Measurements from ENCODE around the gene GGNBP2. TPM values are rescaled to one million over a fixed set of nuclear protein-coding genes. Genes with fewer than 3 reads are reported as not detected.

Gene GGNBP2
- polyA plus RNA-seq, 1 of the 3 experiments (the other 2 are of a cell fraction) = 79.3 TPM

DNA sequence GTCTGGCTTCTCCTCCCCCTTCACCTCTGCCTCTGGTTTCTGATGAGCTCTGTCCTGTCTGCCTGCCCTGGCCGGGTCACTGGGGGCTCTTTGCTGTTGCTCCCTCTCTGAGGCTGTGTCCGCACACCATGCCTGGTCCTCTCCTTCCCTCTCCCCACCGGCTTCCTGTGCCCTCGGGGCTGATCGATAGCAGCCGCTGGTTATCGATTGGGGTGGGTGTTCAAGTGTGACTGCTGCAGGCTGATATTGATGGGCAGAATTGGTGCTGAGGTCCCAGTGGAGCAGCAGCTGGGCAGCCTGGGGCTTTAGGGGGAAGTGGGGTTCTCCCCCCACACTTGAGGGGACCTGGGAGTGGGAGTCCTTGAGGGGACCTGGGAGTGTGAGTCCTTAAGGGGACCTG is 73.1 kb downstream of the GGNBP2 start:
- Histone ChIP-seq H4K20me1 (ENCODE audit: insufficient read depth) (no peaks in the 10 kb centered on the region), H3K9me2 (no peaks in the 10 kb centered on the region), H3K9me3 (no peaks in the 10 kb centered on the region), H3K9ac (no peak overlapping the region), H3K4me2 (no peak overlapping the region), H3K4me1 (ENCODE audit: control insufficient read depth in 1 of 2, insufficient read depth in 2 of 2, low read depth in 1 of 2, low read length in 1 of 2) (no peaks in the 10 kb centered on the region), H2AFZ (ENCODE audit: low read depth) (no peak overlapping the region), H3K36me3 (replicated peaks in 1 of 2; ENCODE audit: control insufficient read depth in 1 of 2, insufficient read depth in 2 of 2, low read length in 1 of 2) (no peaks in the 10 kb centered on the region), H3K79me2 (ENCODE audit: insufficient read depth) (no peaks in the 10 kb centered on the region), H3K27ac (ENCODE audit: low read depth in 2 of 2, low read length in 1 of 2) (no peak overlapping the region), H3K27me3 (ENCODE audit: insufficient read depth) (no peaks in the 10 kb centered on the region), H3F3A (replicated peaks; ENCODE audit: insufficient read depth) (no peaks in the 10 kb centered on the region), H3K4me3 (ENCODE audit: low read depth in 2 of 2, low read length in 1 of 2) (no peak overlapping the region)
- ChIA-PET CTCF (interaction anchor here (0.6 to 8.2 kb wide), 5 partner anchors 8 to 622 kb away, joined by 3 to 50 read pairs (median 5); no protein-coding TSS in a partner anchor), POLR2A (no interaction called here)
- DNase-seq = no peak
- TF ChIP-seq GABPA (IDR thresholded peaks at IDR 0.05; ENCODE audit: low read depth) (no peak), MXI1 (IDR thresholded peaks at IDR 0.05; ENCODE audit: low read depth, low read length) (no peak), NFIC (IDR thresholded peaks at IDR 0.05; ENCODE audit: borderline replicate concordance) (no peak)
- WGBS (ENCODE audit: low lambda C conversion rate) = 80% methylated on average over 7 of the region's 7 CpGs

DNA sequence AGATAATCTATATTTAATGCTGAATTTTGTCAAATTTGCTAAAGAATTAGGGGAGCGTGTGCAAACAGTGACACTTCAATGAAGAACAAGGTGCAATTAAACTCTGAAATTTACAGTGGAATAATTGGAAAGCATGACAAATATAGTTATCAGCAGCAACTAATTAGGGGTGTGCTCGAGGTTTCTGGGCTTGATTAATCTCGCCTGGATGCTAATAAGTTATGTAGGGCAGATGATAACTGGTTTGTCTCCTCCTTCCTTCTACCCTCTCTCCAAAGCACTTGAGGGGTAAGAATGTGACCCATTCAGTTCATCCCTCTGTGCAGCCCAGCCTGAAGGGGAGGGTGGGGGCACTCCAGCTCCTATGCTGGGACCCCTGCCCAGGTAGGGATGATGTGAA is 78.6 kb downstream of the GGNBP2 start:
- Histone ChIP-seq H3K4me3 (ENCODE audit: low read depth in 2 of 2, low read length in 1 of 2) (no peak overlapping the region), H3K27me3 (ENCODE audit: insufficient read depth) (no peaks in the 10 kb centered on the region), H3K9me3 (no peaks in the 10 kb centered on the region), H3K27ac (ENCODE audit: low read depth in 2 of 2, low read length in 1 of 2) (no peak overlapping the region), H3K79me2 (ENCODE audit: insufficient read depth) (no peaks in the 10 kb centered on the region), H3K36me3 (replicated peaks in 1 of 2; ENCODE audit: control insufficient read depth in 1 of 2, insufficient read depth in 2 of 2, low read length in 1 of 2) (no peaks in the 10 kb centered on the region), H3K4me2 (no peak overlapping the region), H3K9ac (no peak overlapping the region), H3F3A (replicated peaks; ENCODE audit: insufficient read depth) (no peaks in the 10 kb centered on the region), H3K9me2 (no peaks in the 10 kb centered on the region), H3K4me1 (ENCODE audit: control insufficient read depth in 1 of 2, insufficient read depth in 2 of 2, low read depth in 1 of 2, low read length in 1 of 2) (peaks cover 0 to 10% of the 10 kb centered on the region in 2 experiments; a peak in 1 of 4 replicates), H2AFZ (ENCODE audit: low read depth) (no peak overlapping the region), H4K20me1 (ENCODE audit: insufficient read depth) (no peaks in the 10 kb centered on the region)
- TF ChIP-seq FOXJ3 (CRISPR knock-in tag; IDR thresholded peaks at IDR 0.05) (no peak), EZH2phosphoT487 (IDR thresholded peaks at IDR 0.05; ENCODE audit: borderline replicate concordance, low read depth) (no peak), JUND (IDR thresholded peaks at IDR 0.05) (no peak), NRF1 (IDR thresholded peaks at IDR 0.05; ENCODE audit: low read depth, low read length) (no peak), FOXM1 (IDR thresholded peaks at IDR 0.05; ENCODE audit: low read depth) (no peak), FOSL2 (IDR thresholded peaks at IDR 0.05; ENCODE audit: borderline replicate concordance, low read depth) (no peak)
- WGBS (ENCODE audit: low lambda C conversion rate) = 58% methylated on average over 3 of the region's 3 CpGs
- ChIA-PET POLR2A (no interaction called here), CTCF (interaction anchor here (1.0 to 13.5 kb wide), 4 partner anchors 9 to 617 kb away, joined by 4 to 236 read pairs (median 46); partner anchors contain the start of gene MRM1)
- no peak for DNase-seq

DNA sequence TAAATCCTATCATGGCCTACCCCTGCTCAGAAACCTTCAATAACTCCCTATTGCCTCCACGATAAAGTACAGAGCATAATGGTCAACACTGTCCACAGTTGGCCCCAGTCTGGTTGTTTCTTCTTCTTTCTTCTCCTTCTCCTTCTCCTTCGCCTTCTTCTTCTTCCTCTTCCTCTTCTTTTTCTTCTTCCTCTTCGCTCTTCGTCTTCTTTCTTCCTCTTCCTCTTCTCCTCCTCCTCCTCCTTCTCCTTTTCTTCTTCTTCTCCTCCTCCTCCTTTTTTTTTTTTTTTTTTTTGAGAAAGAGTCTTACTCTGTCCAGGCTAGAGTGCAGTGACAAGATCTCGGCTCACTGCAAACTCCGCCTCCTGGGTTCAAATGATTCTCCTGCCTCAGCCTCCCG is 80.5 kb downstream of the GGNBP2 start:
- Histone ChIP-seq H3K27me3 (ENCODE audit: insufficient read depth) (no peaks in the 10 kb centered on the region), H3F3A (replicated peaks; ENCODE audit: insufficient read depth) (no peaks in the 10 kb centered on the region), H3K27ac (ENCODE audit: low read depth in 2 of 2, low read length in 1 of 2) (no peak overlapping the region), H3K9me3 (no peaks in the 10 kb centered on the region), H3K79me2 (ENCODE audit: insufficient read depth) (no peaks in the 10 kb centered on the region), H3K4me3 (ENCODE audit: low read depth in 2 of 2, low read length in 1 of 2) (no peak overlapping the region), H3K9ac (no peak overlapping the region), H3K4me2 (no peak overlapping the region), H3K4me1 (ENCODE audit: control insufficient read depth in 1 of 2, insufficient read depth in 2 of 2, low read depth in 1 of 2, low read length in 1 of 2) (peaks cover 0 to 18% of the 10 kb centered on the region in 2 experiments; a peak in 1 of 4 replicates), H4K20me1 (ENCODE audit: insufficient read depth) (no peaks in the 10 kb centered on the region), H2AFZ (ENCODE audit: low read depth) (no peak overlapping the region), H3K9me2 (no peaks in the 10 kb centered on the region), H3K36me3 (replicated peaks in 1 of 2; ENCODE audit: control insufficient read depth in 1 of 2, insufficient read depth in 2 of 2, low read length in 1 of 2) (no peaks in the 10 kb centered on the region)
- TF ChIP-seq FOSL2 (IDR thresholded peaks at IDR 0.05; ENCODE audit: borderline replicate concordance, low read depth) (no peak), JUND (IDR thresholded peaks at IDR 0.05) (no peak), POLR2AphosphoS5 (IDR thresholded peaks at IDR 0.05; ENCODE audit: low read depth, low read length) (no peak), MEF2A (IDR thresholded peaks at IDR 0.05; ENCODE audit: borderline replicate concordance, low read depth) (no peak), EZH2phosphoT487 (IDR thresholded peaks at IDR 0.05; ENCODE audit: borderline replicate concordance, low read depth) (no peak), TAF1 (IDR thresholded peaks at IDR 0.05; ENCODE audit: borderline replicate concordance, low read depth, low read length) (no peak), TCF12 (IDR thresholded peaks at IDR 0.05) (no peak), RCOR1 (IDR thresholded peaks at IDR 0.05; ENCODE audit: low read length) (no peak)
- TF ChIP-seq, protein P1, sequence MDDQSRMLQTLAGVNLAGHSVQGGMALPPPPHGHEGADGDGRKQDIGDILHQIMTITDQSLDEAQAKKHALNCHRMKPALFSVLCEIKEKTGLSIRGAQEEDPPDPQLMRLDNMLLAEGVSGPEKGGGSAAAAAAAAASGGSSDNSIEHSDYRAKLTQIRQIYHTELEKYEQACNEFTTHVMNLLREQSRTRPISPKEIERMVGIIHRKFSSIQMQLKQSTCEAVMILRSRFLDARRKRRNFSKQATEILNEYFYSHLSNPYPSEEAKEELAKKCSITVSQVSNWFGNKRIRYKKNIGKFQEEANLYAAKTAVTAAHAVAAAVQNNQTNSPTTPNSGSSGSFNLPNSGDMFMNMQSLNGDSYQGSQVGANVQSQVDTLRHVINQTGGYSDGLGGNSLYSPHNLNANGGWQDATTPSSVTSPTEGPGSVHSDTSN (IDR thresholded peaks at IDR 0.05) = no peak
- TF ChIP-seq, protein P2, sequence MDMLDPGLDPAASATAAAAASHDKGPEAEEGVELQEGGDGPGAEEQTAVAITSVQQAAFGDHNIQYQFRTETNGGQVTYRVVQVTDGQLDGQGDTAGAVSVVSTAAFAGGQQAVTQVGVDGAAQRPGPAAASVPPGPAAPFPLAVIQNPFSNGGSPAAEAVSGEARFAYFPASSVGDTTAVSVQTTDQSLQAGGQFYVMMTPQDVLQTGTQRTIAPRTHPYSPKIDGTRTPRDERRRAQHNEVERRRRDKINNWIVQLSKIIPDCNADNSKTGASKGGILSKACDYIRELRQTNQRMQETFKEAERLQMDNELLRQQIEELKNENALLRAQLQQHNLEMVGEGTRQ (IDR thresholded peaks at IDR 0.05; ENCODE audit: borderline replicate concordance, low read depth, low read length) = no peak
- TF ChIP-seq, protein P3, sequence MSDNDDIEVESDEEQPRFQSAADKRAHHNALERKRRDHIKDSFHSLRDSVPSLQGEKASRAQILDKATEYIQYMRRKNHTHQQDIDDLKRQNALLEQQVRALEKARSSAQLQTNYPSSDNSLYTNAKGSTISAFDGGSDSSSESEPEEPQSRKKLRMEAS (IDR thresholded peaks at IDR 0.05; ENCODE audit: low read depth) = no peak
- no peak for DNase-seq
- 73% methylated on average over 7 of the region's 7 CpGs for WGBS (ENCODE audit: low lambda C conversion rate)
- CTCF ChIA-PET = interaction anchor here (0.5 to 13.5 kb wide), 56 partner anchors 10 to 748 kb away, joined by 3 to 236 read pairs (median 4); partner anchors contain the start of genes GGNBP2 and MRM1
- POLR2A ChIA-PET = no interaction called here
